Measurements from ENCODE around the gene ISX. TPM values are rescaled to one million over a fixed set of nuclear protein-coding genes. Genes with fewer than 3 reads are reported as not detected.

The ISX gene
- total RNA-seq, 1 donor from 2014 or later = not detected

GRCh38 chr22:35133702-35134380 lies 67.9 kb downstream of the ISX start:
- H3K4me3 ChIP-seq (ENCODE audit: low read depth, low read length) = no peak overlapping the region
- no peaks in the 10 kb centered on the region for H3K36me3 ChIP-seq (ENCODE audit: control insufficient read depth, insufficient read depth, low read length)
- TF ChIP-seq, protein P1, sequence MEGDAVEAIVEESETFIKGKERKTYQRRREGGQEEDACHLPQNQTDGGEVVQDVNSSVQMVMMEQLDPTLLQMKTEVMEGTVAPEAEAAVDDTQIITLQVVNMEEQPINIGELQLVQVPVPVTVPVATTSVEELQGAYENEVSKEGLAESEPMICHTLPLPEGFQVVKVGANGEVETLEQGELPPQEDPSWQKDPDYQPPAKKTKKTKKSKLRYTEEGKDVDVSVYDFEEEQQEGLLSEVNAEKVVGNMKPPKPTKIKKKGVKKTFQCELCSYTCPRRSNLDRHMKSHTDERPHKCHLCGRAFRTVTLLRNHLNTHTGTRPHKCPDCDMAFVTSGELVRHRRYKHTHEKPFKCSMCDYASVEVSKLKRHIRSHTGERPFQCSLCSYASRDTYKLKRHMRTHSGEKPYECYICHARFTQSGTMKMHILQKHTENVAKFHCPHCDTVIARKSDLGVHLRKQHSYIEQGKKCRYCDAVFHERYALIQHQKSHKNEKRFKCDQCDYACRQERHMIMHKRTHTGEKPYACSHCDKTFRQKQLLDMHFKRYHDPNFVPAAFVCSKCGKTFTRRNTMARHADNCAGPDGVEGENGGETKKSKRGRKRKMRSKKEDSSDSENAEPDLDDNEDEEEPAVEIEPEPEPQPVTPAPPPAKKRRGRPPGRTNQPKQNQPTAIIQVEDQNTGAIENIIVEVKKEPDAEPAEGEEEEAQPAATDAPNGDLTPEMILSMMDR (IDR thresholded peaks at IDR 0.05; ENCODE audit: insufficient read depth, low read length, poor library complexity, severe bottlenecking) = no peak
- DNase-seq (ENCODE audit: low read depth) = no peak
- H3K27me3 ChIP-seq (ENCODE audit: control insufficient read depth, insufficient read depth, low read length) = no peaks in the 10 kb centered on the region

- TF ChIP-seq, protein P1 (IDR thresholded peaks at IDR 0.05; ENCODE audit: insufficient read depth, low read length, poor library complexity, severe bottlenecking) = no peak
Measured at GRCh38 chr22:35134637-35135036, 68.7 kb downstream of the ISX start.

DNA sequence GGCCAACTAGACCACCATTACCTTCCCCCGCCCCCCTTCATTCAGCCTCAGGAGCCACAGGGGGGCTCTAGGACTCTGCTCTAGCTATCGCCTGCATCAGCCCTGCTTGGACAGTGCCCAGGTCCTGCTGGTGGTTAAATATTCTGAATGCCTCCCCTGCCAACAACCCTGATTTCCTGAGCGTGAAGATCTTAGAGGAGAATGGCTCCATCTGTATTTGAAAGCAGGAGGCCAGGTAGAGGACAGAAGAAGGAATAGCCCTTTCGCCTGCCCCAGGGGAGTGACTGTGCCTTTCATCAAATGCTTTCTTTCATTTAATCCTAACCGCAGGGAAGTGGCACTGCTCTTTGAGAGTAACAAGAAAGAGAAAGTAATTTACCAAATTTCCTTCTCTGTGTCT lies 69.2 kb downstream of the ISX start:
- no peaks in the 10 kb centered on the region for H3K36me3 ChIP-seq (ENCODE audit: control insufficient read depth, insufficient read depth, low read length)
- H3K4me3 ChIP-seq (ENCODE audit: low read depth, low read length) = no peak overlapping the region
- DNase-seq (ENCODE audit: low read depth) = no peak
- no peaks in the 10 kb centered on the region for H3K27me3 ChIP-seq (ENCODE audit: control insufficient read depth, insufficient read depth, low read length)
- TF ChIP-seq, protein P1 (IDR thresholded peaks at IDR 0.05; ENCODE audit: insufficient read depth, low read length, poor library complexity, severe bottlenecking) = no peak

More at GRCh38 chr22:35134637-35135036, 68.7 kb downstream of the ISX start:
- DNase-seq (ENCODE audit: low read depth) = no peak
- H3K36me3 ChIP-seq (ENCODE audit: control insufficient read depth, insufficient read depth, low read length) = no peaks in the 10 kb centered on the region
- no peak overlapping the region for H3K4me3 ChIP-seq (ENCODE audit: low read depth, low read length)
- no peaks in the 10 kb centered on the region for H3K27me3 ChIP-seq (ENCODE audit: control insufficient read depth, insufficient read depth, low read length)

Other genes starting within 250 kb of the ISX start
- 23.4 and 27.7 TPM in 2 replicates for gene HMGXB4, start 191.3 kb downstream of the ISX start, total RNA-seq
- 49.2 and 61.5 TPM in 2 replicates for gene TOM1, start 233.7 kb downstream of the ISX start, total RNA-seq